A673 (cell line): ENCODE measurements around the gene SPATC1L. TPM values are rescaled to one million over a fixed set of nuclear protein-coding genes. Genes with fewer than 3 reads are reported as not detected.

Experiments used
- BruUV-seq: library from RNA; stranded (reverse); fragments of 400-500 nt; replicated peaks from 2 replicates; lab custom pipeline; 2021; lab: Mats Ljungman, UMichigan
- CTCF ChIA-PET: fragments of 300-600 bp; sonication (Branson Sonifier 250); formaldehyde crosslinking; loops from one replicate; lab custom pipeline; 2022; ENCODE audit warnings: antibody characterized with exemption; lab: Charles Lee
- POLR2A ChIA-PET: fragments of 300-600 bp; sonication (Branson Sonifier 250); formaldehyde crosslinking; loops from one replicate; lab custom pipeline; 2022; ENCODE audit warnings: antibody characterized with exemption; ENCODE audit not compliant: low non-redundant PET; lab: Charles Lee
- DNase-seq: peaks from one replicate; pipeline ENCODE4 v3.0.0-alpha.2; 2015; ENCODE audit warnings: low spot score
- H3K27ac ChIP-seq: fragments of 200-600 bp; sonication (generic); 2 replicates; pipeline ENCODE4 v1.5.1; 2016; ENCODE audit warnings: mixed run types, low read depth, mild to moderate bottlenecking, mixed read lengths, antibody characterized with exemption, low read length; ENCODE audit not compliant: poor library complexity, severe bottlenecking
- H3K27me3 ChIP-seq: fragments of 200-600 bp; sonication (generic); replicated peaks from 2 replicates; pipeline ENCODE4 v1.6.1; 2017; ENCODE audit warnings: mixed run types, low read depth, mild to moderate bottlenecking, mixed read lengths, antibody characterized with exemption, low read length; ENCODE audit not compliant: insufficient read depth, poor library complexity
- H3K36me3 ChIP-seq: fragments of 200-600 bp; sonication (generic); 2 replicates; pipeline ENCODE4 v1.6.1; 2016; ENCODE audit warnings: mixed run types, mild to moderate bottlenecking, mixed read lengths, antibody characterized with exemption, low read length; ENCODE audit not compliant: insufficient read depth, poor library complexity, severe bottlenecking
- H3K4me1 ChIP-seq: fragments of 200-600 bp; sonication (generic); 2 replicates; pipeline ENCODE4 v1.6.1; 2017; ENCODE audit warnings: mixed run types, mild to moderate bottlenecking, mixed read lengths, antibody characterized with exemption, low read length; ENCODE audit not compliant: insufficient read depth, poor library complexity, severe bottlenecking
- H3K4me3 ChIP-seq: fragments of 200-600 bp; sonication (generic); 2 replicates; pipeline ENCODE4 v1.5.1; 2016; ENCODE audit warnings: low read depth, mixed run types, mild to moderate bottlenecking, mixed read lengths, low read length; ENCODE audit not compliant: poor library complexity, severe bottlenecking
- H3K9me3 ChIP-seq: fragments of 200-600 bp; sonication (generic); 2 replicates; pipeline ENCODE4 v1.6.1; 2016; ENCODE audit warnings: mixed run types, low read depth, mild to moderate bottlenecking, mixed read lengths, antibody characterized with exemption, low read length; ENCODE audit not compliant: poor library complexity, severe bottlenecking
- EZH2 ChIP-seq: fragments of 200-600 bp; sonication (generic); IDR thresholded peaks from 2 replicates; pipeline ENCODE4 v1.6.1; 2017; ENCODE audit warnings: borderline replicate concordance, low read depth, mild to moderate bottlenecking, mixed read lengths, antibody characterized with exemption, low read length; ENCODE audit not compliant: poor library complexity, severe bottlenecking
- intact Hi-C: fragments of 100-400 bp; cut with micrococcal nuclease; formaldehyde crosslinking; loops from one replicate; pipeline ENCODE4 v1.10.0; 2022; ENCODE audit not compliant: unreplicated experiment
- total RNA-seq: library from RNA; stranded (reverse); gene quantifications from 2 replicates; pipeline ENCODE4 v1.2.3, GENCODE V29; 2021
- TF ChIP-seq, protein P1 (sequence below): fragments of 300-800, 200-600 bp; sonication (generic); conservative IDR thresholded peaks from 2 replicates; pipeline ENCODE4 v1.5.1; 2017; ENCODE audit warnings: low read depth, mild to moderate bottlenecking, antibody characterized with exemption, low read length, moderate library complexity, mixed read lengths

The SPATC1L gene
- total RNA-seq, 1 experiment from 2014 or later: 30.9 TPM

DNA sequence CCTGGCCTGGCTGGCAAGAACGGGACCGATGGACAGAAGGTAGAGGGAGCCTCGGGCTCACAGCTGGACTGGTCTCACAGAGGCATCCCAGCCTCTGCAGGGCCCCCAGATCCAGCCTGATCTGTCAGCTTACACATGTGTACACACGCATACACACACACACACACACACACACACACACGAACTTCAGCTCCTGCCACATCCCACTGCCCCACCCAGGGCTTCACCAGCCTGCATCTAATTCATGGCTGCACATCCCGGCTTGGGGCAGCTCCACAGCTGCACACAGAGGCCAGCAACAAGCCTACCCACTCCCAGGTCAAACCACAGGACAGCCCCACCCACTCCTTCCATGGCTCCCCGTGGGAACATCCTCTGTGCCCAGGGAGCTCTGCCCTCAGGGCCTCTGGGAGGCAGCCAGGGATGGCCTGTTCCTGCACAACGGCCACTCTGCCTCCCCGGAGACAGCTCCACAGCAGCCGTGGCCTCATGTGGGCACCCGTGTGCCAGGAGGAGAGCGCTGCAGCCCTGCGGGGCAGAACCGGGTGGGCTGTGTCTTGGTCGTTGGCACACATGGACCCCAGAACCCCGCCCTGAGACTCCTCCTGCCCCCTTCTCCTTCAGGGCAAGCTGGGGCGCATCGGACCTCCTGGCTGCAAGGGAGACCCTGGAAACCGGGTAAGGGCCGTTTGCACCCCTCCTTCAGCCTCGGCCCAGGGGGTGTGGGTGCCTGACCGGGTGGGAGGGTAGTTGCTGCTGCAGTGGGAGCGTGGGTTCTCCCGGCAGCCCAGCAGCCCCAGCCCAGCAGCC is 67.3 kb downstream of the SPATC1L start:
- no peak for DNase-seq
- no TSS peak for BruUV-seq
- H3K36me3 ChIP-seq: no peaks in the 10 kb centered on the region
- POLR2A ChIA-PET: no interaction called here
- intact Hi-C loops: no loop called here
- no peak for TF ChIP-seq EZH2
- TF ChIP-seq, protein P1, sequence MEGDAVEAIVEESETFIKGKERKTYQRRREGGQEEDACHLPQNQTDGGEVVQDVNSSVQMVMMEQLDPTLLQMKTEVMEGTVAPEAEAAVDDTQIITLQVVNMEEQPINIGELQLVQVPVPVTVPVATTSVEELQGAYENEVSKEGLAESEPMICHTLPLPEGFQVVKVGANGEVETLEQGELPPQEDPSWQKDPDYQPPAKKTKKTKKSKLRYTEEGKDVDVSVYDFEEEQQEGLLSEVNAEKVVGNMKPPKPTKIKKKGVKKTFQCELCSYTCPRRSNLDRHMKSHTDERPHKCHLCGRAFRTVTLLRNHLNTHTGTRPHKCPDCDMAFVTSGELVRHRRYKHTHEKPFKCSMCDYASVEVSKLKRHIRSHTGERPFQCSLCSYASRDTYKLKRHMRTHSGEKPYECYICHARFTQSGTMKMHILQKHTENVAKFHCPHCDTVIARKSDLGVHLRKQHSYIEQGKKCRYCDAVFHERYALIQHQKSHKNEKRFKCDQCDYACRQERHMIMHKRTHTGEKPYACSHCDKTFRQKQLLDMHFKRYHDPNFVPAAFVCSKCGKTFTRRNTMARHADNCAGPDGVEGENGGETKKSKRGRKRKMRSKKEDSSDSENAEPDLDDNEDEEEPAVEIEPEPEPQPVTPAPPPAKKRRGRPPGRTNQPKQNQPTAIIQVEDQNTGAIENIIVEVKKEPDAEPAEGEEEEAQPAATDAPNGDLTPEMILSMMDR: no peak
- CTCF ChIA-PET: no interaction called here
- no peak overlapping the region for H3K4me3 ChIP-seq
- no peaks in the 10 kb centered on the region for H3K4me1 ChIP-seq
- no peaks in the 10 kb centered on the region for H3K27me3 ChIP-seq
- no peaks in the 10 kb centered on the region for H3K9me3 ChIP-seq
- no peak overlapping the region for H3K27ac ChIP-seq

DNA sequence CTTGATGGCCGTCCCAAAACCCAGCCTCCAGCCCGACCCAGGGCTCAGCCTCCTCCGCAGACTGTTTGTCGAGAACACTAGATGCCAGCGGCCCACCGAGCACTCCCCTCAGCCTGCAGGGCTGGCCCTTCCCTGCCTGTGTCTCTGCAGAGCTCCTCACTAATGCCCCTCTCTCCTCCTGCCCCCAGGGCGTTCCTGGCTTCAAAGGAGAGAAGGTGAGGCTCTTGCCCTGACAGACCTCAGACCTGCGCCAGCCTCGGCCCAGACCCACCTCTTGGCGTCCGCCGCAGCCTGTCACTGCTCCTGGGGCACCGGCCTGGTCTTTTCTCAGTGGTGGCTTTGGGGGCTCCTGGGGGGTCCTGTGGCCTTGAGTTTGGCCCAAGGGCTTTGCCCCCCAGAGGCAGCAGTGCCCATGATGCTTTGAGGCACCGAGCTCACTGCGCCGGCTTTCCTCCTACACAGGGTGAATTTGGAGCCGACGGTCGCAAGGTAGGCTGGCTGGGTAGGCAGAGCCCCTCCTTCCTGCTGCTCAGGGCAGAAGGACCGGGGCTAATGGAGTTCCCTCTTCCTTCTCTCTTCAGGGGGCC is 68.0 kb downstream of the SPATC1L start:
- Histone ChIP-seq H3K4me1 (no peaks in the 10 kb centered on the region), H3K9me3 (no peaks in the 10 kb centered on the region), H3K4me3 (no peak overlapping the region), H3K36me3 (no peaks in the 10 kb centered on the region), H3K27ac (no peak overlapping the region), H3K27me3 (no peaks in the 10 kb centered on the region)
- DNase-seq: no peak
- no peak for TF ChIP-seq EZH2
- TF ChIP-seq, protein P1: no peak
- BruUV-seq: no TSS peak
- ChIA-PET CTCF (no interaction called here), POLR2A (no interaction called here)
- intact Hi-C loops: no loop called here

DNA sequence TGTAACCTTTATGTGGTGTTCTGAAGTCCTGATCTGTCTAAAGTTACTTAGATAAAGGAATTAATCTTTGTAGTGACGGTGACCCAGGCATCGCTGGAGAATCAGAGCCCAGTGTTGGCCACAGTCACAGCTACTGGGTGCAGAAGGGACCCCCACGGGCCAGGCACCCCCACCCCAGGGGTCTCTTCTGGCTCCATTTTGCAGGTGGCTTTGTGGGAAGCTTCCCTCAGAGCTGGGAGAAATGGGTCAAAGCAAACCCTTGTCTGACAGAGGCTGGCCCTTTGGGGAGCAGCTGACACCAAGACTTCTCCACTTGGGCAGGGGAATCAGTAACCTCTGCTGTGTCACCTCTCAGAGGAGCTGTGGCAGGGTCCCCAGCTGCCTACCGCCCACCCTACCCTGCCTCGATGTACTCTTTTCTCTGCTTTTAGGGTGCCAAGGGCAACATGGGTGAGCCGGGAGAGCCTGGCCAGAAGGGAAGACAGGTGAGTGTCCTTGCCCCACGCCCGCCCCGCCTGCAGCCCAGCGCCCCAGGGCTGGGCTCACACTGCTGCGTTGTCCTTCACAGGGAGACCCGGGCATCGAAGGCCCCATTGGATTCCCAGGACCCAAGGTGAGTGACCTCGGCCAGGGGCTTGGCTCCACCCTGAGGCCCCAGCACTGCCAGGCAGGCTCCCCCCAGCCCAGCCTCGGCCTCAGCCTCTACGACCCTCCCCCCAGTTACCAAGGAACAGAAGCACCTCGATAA is 68.6 kb downstream of the SPATC1L start:
- CTCF ChIA-PET: no interaction called here
- no peak for DNase-seq
- TF ChIP-seq EZH2: no peak
- TF ChIP-seq, protein P1: no peak
- Histone ChIP-seq H3K27me3 (no peaks in the 10 kb centered on the region), H3K36me3 (no peaks in the 10 kb centered on the region), H3K4me1 (no peaks in the 10 kb centered on the region), H3K4me3 (no peak overlapping the region), H3K27ac (no peak overlapping the region), H3K9me3 (no peaks in the 10 kb centered on the region)
- no TSS peak for BruUV-seq
- intact Hi-C loops: no loop called here
- POLR2A ChIA-PET: no interaction called here
